Measurements from ENCODE around the gene ADAM15.

The ADAM15 gene

DNA sequence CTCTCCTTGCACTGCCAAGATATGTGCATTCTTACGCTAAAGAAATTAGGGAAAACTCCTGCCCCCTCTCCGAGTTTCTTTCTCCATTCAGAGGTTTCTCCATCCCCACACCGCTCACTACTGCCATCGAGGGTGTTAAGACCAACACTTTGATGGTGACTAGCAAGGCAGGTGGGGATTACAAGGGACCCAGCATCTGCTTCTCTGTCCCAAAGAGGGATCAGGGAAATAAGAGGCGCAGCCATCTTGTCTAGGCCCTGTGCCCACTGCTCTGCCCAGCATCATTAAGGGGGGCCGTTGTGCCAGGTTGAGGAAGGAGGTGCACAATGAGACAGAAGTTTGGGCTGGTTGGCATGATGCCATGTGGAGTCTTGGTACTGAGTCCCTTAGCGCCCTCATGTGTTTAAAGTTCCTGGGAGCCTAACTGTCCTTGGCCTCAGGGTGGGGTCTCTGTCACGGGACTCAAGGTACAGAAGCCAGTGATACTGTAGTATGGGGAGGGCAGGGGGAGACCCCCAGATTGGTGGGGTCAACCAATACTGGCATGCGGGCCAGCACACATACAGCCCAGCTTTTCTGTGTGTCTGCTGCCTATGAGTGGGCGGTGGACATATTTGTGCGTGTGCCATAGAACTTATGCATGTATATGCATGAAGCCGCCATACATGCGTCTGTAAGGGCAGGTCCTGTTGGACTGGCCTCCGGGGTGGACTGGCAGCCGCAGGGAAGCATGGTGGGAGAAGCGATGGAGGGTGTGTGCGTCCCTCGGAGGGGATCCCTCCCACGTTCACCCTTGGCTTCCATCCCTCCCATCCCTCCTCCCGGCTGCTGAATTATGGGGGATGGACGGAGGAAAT, 33.0 kb downstream of the ADAM15 start:
- peak overlapping the region; percentile 75 for H3K27ac ChIP-seq (ENCODE audit: low read length)

DNA sequence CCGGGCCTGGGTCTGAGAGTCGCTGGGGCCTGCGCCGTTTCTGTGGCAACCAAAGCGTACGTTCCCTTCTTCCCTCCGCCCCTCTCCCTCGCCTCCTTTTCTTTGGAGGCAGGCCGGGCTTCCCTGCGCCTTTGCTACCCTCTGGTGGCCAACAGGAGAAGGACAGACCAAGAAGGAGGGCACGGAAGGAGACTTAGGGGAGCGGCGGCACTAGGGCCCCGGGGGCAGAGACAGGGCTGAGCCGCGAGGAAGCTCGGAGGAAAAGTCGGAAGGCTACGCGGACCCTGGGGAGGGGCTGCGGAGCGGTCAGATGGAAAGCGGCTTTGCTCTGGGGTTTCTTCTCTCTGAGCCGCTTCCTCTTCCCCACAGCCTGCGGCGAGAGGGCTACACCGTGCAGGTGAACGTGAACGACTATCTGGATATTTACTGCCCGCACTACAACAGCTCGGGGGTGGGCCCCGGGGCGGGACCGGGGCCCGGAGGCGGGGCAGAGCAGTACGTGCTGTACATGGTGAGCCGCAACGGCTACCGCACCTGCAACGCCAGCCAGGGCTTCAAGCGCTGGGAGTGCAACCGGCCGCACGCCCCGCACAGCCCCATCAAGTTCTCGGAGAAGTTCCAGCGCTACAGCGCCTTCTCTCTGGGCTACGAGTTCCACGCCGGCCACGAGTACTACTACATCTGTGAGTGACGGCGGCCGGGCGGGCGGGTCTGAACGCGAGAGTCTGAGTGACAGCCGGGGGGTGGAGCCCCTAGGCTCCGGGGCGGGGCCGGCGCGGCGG, 33.8 kb downstream of the ADAM15 start:
- Histone ChIP-seq H3K4me1 (ENCODE audit: low read length) (peaks cover 28% of the 10 kb centered on the region), H2AFZ (ENCODE audit: low read depth, low read length) (peak overlapping the region; percentile 73), H3K36me3 (replicated peaks; ENCODE audit: low read depth, low read length) (peaks cover 3% of the 10 kb centered on the region), H3K9me3 (ENCODE audit: insufficient read depth, low read length) (no peaks in the 10 kb centered on the region), H3K27ac (ENCODE audit: low read length) (peak overlapping the region; percentile 75), H4K20me1 (ENCODE audit: insufficient read depth, low read length) (no peaks in the 10 kb centered on the region), H3K9ac (ENCODE audit: low read length) (peak overlapping the region; percentile 63), H3K79me2 (ENCODE audit: low read length) (no peaks in the 10 kb centered on the region), H3K4me2 (ENCODE audit: low read length) (peak overlapping the region; percentile 79), H3K4me3 (ENCODE audit: low read length) (peak overlapping the region; percentile 85), H3K27me3 (ENCODE audit: low read depth, low read length) (peaks cover 14% of the 10 kb centered on the region)
- no peak for TF ChIP-seq EZH2phosphoT487 (IDR thresholded peaks at IDR 0.05; ENCODE audit: low read depth)
- TF ChIP-seq, protein P1, sequence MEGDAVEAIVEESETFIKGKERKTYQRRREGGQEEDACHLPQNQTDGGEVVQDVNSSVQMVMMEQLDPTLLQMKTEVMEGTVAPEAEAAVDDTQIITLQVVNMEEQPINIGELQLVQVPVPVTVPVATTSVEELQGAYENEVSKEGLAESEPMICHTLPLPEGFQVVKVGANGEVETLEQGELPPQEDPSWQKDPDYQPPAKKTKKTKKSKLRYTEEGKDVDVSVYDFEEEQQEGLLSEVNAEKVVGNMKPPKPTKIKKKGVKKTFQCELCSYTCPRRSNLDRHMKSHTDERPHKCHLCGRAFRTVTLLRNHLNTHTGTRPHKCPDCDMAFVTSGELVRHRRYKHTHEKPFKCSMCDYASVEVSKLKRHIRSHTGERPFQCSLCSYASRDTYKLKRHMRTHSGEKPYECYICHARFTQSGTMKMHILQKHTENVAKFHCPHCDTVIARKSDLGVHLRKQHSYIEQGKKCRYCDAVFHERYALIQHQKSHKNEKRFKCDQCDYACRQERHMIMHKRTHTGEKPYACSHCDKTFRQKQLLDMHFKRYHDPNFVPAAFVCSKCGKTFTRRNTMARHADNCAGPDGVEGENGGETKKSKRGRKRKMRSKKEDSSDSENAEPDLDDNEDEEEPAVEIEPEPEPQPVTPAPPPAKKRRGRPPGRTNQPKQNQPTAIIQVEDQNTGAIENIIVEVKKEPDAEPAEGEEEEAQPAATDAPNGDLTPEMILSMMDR (IDR thresholded peaks at IDR 0.05; ENCODE audit: low read depth, low read length) = peak; percentile 75

More for the DNA sequence above, 33.0 kb downstream of the ADAM15 start:
- H4K20me1 ChIP-seq (ENCODE audit: insufficient read depth, low read length) = no peaks in the 10 kb centered on the region
- peaks cover 21% of the 10 kb centered on the region for H3K27me3 ChIP-seq (ENCODE audit: low read depth, low read length)
- H3K4me2 ChIP-seq (ENCODE audit: low read length) = peak overlapping the region; percentile 79
- peak overlapping the region; percentile 63 for H3K9ac ChIP-seq (ENCODE audit: low read length)
- H3K36me3 ChIP-seq (replicated peaks; ENCODE audit: low read depth, low read length) = peaks cover 3% of the 10 kb centered on the region
- H3K79me2 ChIP-seq (ENCODE audit: low read length) = no peaks in the 10 kb centered on the region
- peak overlapping the region; percentile 73 for H2AFZ ChIP-seq (ENCODE audit: low read depth, low read length)
- peak overlapping the region; percentile 85 for H3K4me3 ChIP-seq (ENCODE audit: low read length)
- TF ChIP-seq, protein P1 (IDR thresholded peaks at IDR 0.05; ENCODE audit: low read depth, low read length) = peak; percentile 75
- no peak for TF ChIP-seq EZH2phosphoT487 (IDR thresholded peaks at IDR 0.05; ENCODE audit: low read depth)
- H3K9me3 ChIP-seq (ENCODE audit: insufficient read depth, low read length) = no peaks in the 10 kb centered on the region
- peaks cover 31% of the 10 kb centered on the region for H3K4me1 ChIP-seq (ENCODE audit: low read length)

DNA sequence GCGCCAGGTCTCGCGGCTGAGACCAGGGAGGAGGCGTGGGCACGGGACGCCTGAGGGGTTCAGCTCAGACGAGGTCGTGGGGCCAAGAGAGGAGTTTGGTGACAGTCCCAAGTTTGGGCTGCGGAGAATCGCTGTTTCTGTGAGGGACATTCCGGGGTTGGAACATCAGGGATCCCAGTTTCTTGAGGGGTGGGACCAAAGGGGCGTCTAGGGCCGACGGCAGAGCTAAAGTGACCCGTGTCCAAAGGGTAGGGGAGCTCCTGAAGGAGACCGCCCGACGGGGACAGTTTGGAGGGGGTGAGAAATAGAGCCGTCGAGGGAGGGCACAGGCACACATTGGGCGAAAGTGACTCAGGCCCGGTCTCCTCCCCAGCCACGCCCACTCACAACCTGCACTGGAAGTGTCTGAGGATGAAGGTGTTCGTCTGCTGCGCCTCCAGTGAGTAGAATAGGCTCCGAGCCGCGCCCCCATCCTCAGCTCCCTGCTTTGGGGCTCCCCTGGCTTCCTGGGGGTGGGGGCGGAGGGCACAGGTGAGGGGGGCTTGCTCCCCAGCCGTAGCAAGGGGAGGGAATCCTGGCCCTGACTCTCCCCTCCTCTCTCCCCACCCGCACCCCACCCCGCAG, 34.5 kb downstream of the ADAM15 start:
- H4K20me1 ChIP-seq (ENCODE audit: insufficient read depth, low read length) = no peaks in the 10 kb centered on the region
- no peaks in the 10 kb centered on the region for H3K9me3 ChIP-seq (ENCODE audit: insufficient read depth, low read length)
- peaks cover 24% of the 10 kb centered on the region for H3K4me1 ChIP-seq (ENCODE audit: low read length)
- H3K79me2 ChIP-seq (ENCODE audit: low read length) = no peaks in the 10 kb centered on the region
- TF ChIP-seq, protein P1 (IDR thresholded peaks at IDR 0.05; ENCODE audit: low read depth, low read length) = no peak
- no peak for TF ChIP-seq EZH2phosphoT487 (IDR thresholded peaks at IDR 0.05; ENCODE audit: low read depth)
- H3K36me3 ChIP-seq (replicated peaks; ENCODE audit: low read depth, low read length) = peaks cover 3% of the 10 kb centered on the region
- peak overlapping the region; percentile 63 for H3K9ac ChIP-seq (ENCODE audit: low read length)
- H3K4me2 ChIP-seq (ENCODE audit: low read length) = peak overlapping the region; percentile 79
- peak overlapping the region; percentile 73; the same call in 1 of the 2 replicates for H2AFZ ChIP-seq (ENCODE audit: low read depth, low read length)
- peak overlapping the region; percentile 75 for H3K27ac ChIP-seq (ENCODE audit: low read length)
- H3K27me3 ChIP-seq (ENCODE audit: low read depth, low read length) = peaks cover 6% of the 10 kb centered on the region
- peak overlapping the region; percentile 85 for H3K4me3 ChIP-seq (ENCODE audit: low read length)
